Testis (tissue), 3 donors: Measurements from ENCODE around the gene RAB3GAP2. TPM values are rescaled to one million over a fixed set of nuclear protein-coding genes. Genes with fewer than 3 reads are reported as not detected.
"Not testable (repeated sequence)": the region's sequence is repeated elsewhere in the genome, so short reads cannot be mapped to it uniquely, and the experiment has no call there.

Source experiments
- DNase-seq: peaks from one replicate; pipeline ENCODE4 v3.0.0-alpha.2; 2019
- H3K27ac ChIP-seq, 2 donors: fragments of 200-600 bp; sonication (generic); one replicate each; pipeline ENCODE4 v1.5.1; 2019
- H3K27me3 ChIP-seq: fragments of 200-600 bp; sonication (generic); one replicate; pipeline ENCODE4 v1.5.1; 2019
- H3K36me3 ChIP-seq: fragments of 200-600 bp; sonication (generic); one replicate; pipeline ENCODE4 v1.5.1; 2017; ENCODE audit warnings: low read depth; ENCODE audit errors: missing control alignments
- H3K4me1 ChIP-seq: fragments of 200-600 bp; sonication (generic); one replicate; pipeline ENCODE4 v1.5.1; 2019
- H3K4me3 ChIP-seq, 2 donors: fragments of 200-600 bp; sonication (generic); one replicate each; pipeline ENCODE4 v1.5.1; 2017 to 2019
- H3K9me3 ChIP-seq: fragments of 200-600 bp; sonication (generic); one replicate; pipeline ENCODE4 v1.5.1; 2017
- POLR2A ChIP-seq: fragments of 450-650 bp; IDR thresholded peaks from one replicate; pipeline ENCODE4 v1.6.1; 2017; ENCODE audit warnings: antibody characterized with exemption, mild to moderate bottlenecking, moderate library complexity
- WGBS, 2 donors: methylation state at CpG; one replicate each; pipeline ENCODE4 v1.1.5; 2018; 5-methylcytosine and 5-hydroxymethylcytosine counted together
- intact Hi-C: fragments of 100-400 bp; cut with DNase I; formaldehyde crosslinking; loops from one replicate; pipeline ENCODE4 v1.15.1; 2023; ENCODE audit warnings: low total_unique reads
- polyA plus RNA-seq: library from polyadenylated mRNA; stranded (reverse); fragments of 350-450 nt; fragmentation: Illumina TruSeq; extraction: RNeasy Lipid Tissue Mini Kit (QIAGEN cat#74804); gene quantifications from one replicate; pipeline ENCODE4 v1.2.3, GENCODE V29; 2014; ENCODE audit warnings: low read depth, low replicate concordance; ENCODE audit not compliant: insufficient read depth
- total RNA-seq, 2 donors: library from RNA; depleted of rRNA; stranded (reverse); fragments of >200 nt; gene quantifications; one replicate each; pipeline ENCODE4 v1.2.3, GENCODE V29; 2016
- TF ChIP-seq, protein P1 (sequence below), 3 experiments: fragments of 450-650 bp in 2 of 3; fragments of 200-600 bp in 1 of 3; sonication (generic) in 1 of 3; IDR thresholded peaks; one replicate each; pipeline ENCODE4 v1.5.1; 2016 to 2019; ENCODE audit warnings: antibody characterized with exemption in 3 of 3, mild to moderate bottlenecking in 2 of 3, moderate library complexity in 1 of 3

The RAB3GAP2 gene
- total and polyA plus RNA-seq, 3 donors from 2014 or later: 17.9 to 28.7 (median 24.6) TPM

DNA sequence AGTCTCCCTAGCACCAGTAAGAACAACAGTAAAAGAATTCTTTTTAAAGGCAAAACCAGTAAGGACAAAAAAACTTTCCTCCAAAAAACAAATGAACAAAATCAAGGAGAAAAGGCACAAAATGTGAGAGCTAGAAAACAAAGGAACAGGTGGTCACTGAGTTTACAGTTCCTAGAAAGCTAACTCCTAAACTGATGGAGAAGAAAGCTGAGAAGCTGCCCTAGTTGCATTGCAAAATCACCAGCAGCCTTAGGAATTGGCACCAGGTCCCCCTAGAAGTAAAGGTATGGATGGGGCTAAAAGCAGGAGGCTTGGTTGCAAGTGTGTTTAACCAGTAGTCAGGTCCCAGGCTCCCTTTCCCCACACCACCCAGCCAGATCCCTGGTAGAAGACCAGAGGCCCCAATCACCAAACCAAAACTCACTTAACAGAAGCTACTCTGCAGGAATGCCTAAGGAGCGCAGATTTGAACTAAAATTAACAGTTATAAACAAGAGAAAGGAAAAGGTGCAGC, 47.6 kb downstream of the RAB3GAP2 start:
- no peak for DNase-seq
- Histone ChIP-seq H3K4me1 (no peaks in the 10 kb centered on the region), H3K36me3 (no peaks in the 10 kb centered on the region), H3K27me3 (no peaks in the 10 kb centered on the region), H3K4me3 (no peak overlapping the region), H3K9me3 (no peaks in the 10 kb centered on the region), H3K27ac (no peak overlapping the region)
- WGBS, 2 donors: 95 to 100% methylated on average over 1 of the region's 1 CpG
- TF ChIP-seq, protein P1, sequence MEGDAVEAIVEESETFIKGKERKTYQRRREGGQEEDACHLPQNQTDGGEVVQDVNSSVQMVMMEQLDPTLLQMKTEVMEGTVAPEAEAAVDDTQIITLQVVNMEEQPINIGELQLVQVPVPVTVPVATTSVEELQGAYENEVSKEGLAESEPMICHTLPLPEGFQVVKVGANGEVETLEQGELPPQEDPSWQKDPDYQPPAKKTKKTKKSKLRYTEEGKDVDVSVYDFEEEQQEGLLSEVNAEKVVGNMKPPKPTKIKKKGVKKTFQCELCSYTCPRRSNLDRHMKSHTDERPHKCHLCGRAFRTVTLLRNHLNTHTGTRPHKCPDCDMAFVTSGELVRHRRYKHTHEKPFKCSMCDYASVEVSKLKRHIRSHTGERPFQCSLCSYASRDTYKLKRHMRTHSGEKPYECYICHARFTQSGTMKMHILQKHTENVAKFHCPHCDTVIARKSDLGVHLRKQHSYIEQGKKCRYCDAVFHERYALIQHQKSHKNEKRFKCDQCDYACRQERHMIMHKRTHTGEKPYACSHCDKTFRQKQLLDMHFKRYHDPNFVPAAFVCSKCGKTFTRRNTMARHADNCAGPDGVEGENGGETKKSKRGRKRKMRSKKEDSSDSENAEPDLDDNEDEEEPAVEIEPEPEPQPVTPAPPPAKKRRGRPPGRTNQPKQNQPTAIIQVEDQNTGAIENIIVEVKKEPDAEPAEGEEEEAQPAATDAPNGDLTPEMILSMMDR (IDR thresholded peaks at IDR 0.05): no peak
- TF ChIP-seq POLR2A: no peak
- intact Hi-C loops: no loop called here

DNA sequence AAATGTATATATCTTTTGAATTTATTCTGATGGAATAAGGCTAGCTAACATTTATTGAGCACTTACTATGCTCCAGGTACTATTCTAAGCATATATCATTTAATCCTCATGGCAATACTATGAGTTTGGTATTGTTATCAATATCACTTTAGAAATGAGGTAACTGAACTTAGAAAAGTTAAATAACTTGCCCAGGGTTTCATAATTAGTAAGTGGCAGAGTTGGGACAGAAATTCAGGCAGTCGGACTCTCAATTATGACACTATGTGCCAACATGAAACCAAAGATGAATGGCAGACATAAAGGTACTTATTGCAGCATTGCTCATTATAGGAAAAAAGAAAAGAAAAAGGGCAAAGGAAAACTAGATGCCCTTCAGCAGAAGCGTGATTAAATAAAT, 48.2 kb downstream of the RAB3GAP2 start:
- H3K9me3 ChIP-seq: no peaks in the 10 kb centered on the region
- H3K36me3 ChIP-seq: no peaks in the 10 kb centered on the region
- no peak overlapping the region for H3K4me3 ChIP-seq

DNA sequence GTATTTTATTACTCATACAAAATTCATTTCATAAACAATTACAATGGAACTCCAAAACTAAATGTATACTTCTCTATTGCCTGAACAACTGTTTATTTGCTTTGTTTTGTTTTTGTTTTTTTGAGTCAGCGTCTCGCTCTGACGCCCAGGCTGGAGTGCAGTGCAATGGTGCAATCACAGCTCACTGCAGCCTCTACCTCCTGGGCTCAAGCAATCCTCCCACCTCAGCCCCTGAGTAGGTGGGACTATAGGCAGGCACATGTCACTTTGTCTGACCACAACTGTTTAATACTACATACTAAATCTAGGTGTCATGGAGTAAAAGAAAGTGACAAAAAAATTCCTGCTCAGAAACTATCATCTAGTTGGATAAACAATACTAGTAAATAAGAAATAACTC, 49.3 kb downstream of the RAB3GAP2 start:
- H3K27ac ChIP-seq: no peak overlapping the region
- no peak overlapping the region for H3K4me3 ChIP-seq
- WGBS, 2 donors: 89 to 93% methylated on average over 3 of the region's 3 CpGs
- no peaks in the 10 kb centered on the region for H3K4me1 ChIP-seq
- no peaks in the 10 kb centered on the region for H3K9me3 ChIP-seq
- no peaks in the 10 kb centered on the region for H3K27me3 ChIP-seq
- no peaks in the 10 kb centered on the region for H3K36me3 ChIP-seq
- TF ChIP-seq, protein P1 (IDR thresholded peaks at IDR 0.05): no peak
- TF ChIP-seq POLR2A: no peak
- no peak for DNase-seq
- intact Hi-C loops: no loop called here

More for the DNA sequence above, 48.2 kb downstream of the RAB3GAP2 start:
- H3K27ac ChIP-seq: no peak overlapping the region
- H3K27me3 ChIP-seq: no peaks in the 10 kb centered on the region
- intact Hi-C loops: no loop called here
- WGBS, 2 donors: 93 to 97% methylated on average over 2 of the region's 2 CpGs
- no peaks in the 10 kb centered on the region for H3K4me1 ChIP-seq
- TF ChIP-seq, protein P1 (IDR thresholded peaks at IDR 0.05): no peak
- TF ChIP-seq POLR2A: no peak
- DNase-seq: no peak

DNA sequence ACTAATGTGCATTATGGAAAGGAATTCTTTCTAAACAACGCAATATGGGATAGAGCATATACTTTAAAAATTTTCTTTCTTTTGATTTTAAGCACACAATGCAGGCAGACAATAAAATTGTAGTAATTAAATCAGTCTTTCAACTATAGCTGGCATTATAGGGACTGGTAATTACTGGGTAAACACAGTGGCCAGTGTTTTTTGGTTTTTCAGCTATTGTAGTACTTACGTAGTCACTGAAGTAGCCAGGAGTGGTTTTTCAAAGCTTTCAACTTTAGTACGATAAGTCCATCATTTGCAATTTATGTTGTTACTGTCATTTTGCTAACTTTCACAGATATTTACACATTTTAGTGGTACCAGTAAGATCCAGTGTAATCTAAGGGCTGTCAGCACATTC, 50.6 kb downstream of the RAB3GAP2 start:
- Histone ChIP-seq H3K4me1 (no peaks in the 10 kb centered on the region), H3K9me3 (no peaks in the 10 kb centered on the region), H3K36me3 (no peaks in the 10 kb centered on the region), H3K27ac (no peak overlapping the region), H3K4me3 (no peak overlapping the region), H3K27me3 (no peaks in the 10 kb centered on the region)
- TF ChIP-seq, protein P1 (IDR thresholded peaks at IDR 0.05): no peak
- no peak for TF ChIP-seq POLR2A
- intact Hi-C loops: no loop called here
- 91 to 92% methylated on average over 3 of the region's 3 CpGs for WGBS, 2 donors
- no peak for DNase-seq

DNA sequence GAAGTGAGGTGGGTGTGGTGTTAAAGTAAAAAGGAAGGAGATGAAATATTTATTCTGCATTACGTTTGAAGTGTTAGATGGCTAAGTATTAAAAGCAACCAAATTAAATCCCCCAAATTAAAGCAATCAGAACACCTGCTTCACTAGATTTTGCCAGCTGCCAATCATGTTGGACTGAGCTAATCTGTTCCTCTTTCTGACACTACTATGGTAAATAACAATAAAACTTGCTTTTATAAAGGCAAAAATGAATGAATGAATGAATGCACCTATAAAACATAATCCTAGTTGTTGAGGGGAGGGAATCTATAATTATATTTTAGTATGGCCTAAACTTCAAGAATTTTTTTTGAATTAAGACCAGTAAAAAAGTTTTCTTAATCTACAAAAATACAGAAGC, 51.0 kb downstream of the RAB3GAP2 start:
- H3K4me3 ChIP-seq: no peak overlapping the region
- intact Hi-C loops: no loop called here
- no peaks in the 10 kb centered on the region for H3K27me3 ChIP-seq
- no peaks in the 10 kb centered on the region for H3K4me1 ChIP-seq
- H3K36me3 ChIP-seq: no peaks in the 10 kb centered on the region
- DNase-seq: no peak
- TF ChIP-seq, protein P1 (IDR thresholded peaks at IDR 0.05): no peak
- TF ChIP-seq POLR2A: no peak
- no peak overlapping the region for H3K27ac ChIP-seq
- H3K9me3 ChIP-seq: no peaks in the 10 kb centered on the region
- 89 to 93% methylated on average over 1 of the region's 1 CpG for WGBS, 2 donors

DNA sequence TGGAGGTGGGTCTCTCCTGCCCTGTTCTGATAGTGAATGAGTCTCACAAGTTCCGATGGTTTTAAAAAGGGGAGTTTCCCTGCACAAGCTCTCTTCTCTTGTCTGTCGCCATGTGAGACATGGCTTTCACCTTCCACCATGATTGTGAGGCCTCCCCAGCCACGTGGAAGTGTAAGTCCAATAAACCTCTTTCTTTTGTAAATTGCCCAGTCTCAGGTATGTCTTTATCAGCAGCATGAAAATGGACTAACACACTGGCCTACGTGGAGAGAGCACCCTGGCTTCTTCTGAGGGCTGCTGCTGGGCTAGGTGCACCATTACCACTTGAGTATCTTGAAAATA, 51.6 kb downstream of the RAB3GAP2 start:
- WGBS, 2 donors: 87 to 92% methylated on average over 4 of the region's 4 CpGs
- H3K27me3 ChIP-seq, H3K4me1 ChIP-seq, intact Hi-C loops, DNase-seq, H3K4me3 ChIP-seq, H3K27ac ChIP-seq, H3K9me3 ChIP-seq, H3K36me3 ChIP-seq: not testable (repeated sequence)
